GM18526 (cell line): ENCODE results near the gene KRT36.

ENCODE experiments used
- POLR2A ChIP-seq: IDR thresholded peaks from 3 replicates; pipeline ENCODE4 v1.6.1; 2011; ENCODE audit not compliant: insufficient read length; ENCODE audit errors: extremely low read depth

KRT36 gene

DNA sequence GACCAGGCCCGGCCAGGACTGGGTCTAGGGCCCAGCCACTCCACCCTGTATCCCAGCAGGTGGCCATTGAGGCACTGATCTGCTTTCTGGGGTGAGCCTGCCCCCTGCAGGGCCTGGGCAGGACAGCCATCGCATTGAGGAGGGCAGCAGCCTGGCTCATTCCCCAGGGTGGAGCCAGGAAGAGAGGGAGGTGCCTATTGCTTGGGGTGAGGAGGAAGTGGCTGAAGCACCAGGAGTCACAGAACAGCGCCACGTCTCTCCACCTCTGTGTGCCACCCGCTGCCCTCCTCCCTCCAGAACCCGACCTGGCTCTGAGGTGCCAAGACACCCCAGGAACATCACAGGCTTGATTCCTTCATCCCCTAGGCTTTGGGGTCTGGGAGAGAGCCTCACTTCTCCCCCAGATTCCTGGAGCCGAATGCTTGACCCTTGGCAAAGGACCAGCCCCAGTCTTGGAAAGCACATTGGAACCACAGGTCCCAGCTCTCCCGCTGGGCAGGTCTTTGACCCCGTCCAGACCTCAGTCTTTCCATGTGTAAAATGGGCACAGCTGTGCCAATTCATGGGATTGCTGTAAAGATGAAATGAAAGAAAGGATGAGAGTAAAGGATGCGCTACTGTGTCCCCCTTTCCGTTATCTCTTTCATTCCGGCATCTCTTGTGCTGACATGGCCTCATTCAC lies 7.2 kb upstream of the KRT36 start:
- no peak for TF ChIP-seq POLR2A

DNA sequence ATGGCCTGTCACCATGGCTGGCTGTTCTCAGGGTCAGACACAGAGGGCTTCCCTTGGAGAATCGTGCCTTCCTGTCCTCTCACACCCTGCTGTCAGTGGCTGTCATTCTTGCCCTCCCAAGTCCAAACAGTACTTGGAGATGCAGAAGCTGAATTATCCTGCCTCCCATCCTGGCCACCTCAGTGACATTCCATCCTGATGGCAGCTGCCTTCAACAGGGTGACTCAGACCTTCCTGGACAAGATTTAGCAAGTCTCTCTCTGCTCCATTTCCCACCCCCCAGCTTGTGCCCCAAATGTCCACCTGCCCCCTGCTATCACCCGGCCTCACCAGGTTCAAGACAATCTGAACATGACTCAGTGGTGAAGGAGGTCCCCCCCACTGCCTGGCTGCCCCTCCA lies 4.8 kb upstream of the KRT36 start:
- TF ChIP-seq POLR2A: no peak

DNA sequence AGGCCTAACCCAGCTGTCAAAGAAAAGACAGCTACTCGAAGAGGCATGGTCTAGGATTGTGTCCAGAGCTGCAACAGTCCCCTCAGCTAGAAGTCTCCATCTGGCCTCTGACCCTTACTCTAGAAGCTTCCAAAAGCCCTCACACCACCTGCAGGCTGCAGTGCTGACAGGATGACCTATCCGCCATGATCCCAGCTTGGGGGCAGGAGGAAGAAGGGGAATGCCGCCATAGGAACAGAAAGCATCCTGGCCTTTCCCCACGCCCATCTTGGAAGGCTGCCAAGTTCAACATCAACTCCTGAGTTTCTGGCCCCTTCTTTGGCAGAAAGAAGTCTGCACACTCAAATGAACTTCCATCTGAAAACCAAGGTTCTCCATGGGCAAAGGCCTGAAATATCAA lies 3.1 kb upstream of the KRT36 start:
- no peak for TF ChIP-seq POLR2A

DNA sequence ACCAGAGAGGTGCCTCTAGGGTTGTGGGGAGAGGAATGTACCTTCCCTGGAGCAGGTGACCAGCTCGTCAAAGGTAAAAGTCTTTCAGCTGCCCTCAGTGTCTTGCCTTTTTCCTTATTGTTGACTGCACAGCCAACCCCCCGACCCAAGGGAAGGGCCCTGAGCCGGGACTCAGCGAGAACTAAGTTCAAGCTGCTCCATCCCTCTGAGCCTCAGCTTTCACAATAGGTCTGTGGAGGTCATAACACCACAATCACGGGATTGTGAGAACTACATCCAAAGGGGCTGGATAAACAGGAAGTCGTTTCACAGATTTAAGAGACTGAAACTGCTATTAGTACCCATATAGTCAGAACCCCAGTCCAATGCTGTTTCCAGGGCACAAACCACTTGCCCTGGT lies 2.6 kb upstream of the KRT36 start:
- TF ChIP-seq POLR2A: no peak

DNA sequence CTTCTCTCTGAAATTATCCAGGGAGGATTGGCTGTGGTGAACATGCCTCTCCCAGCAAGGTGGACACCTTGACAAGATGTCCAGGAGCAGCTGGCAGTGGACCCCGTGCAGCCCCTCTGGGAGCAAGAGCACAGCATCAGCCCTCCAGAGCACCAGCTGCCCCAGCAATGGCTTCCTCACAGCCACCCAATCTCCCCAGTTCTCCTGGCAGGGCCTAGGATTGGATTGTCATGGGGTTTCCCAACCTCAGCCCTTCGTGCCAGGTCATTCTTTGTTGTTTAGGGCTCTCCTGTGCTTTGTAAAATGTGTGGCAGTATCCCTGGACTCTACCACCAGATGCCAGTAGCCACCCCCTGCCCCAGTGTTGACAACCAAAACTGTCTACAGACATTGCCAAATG lies 1.8 kb upstream of the KRT36 start:
- no peak for TF ChIP-seq POLR2A

DNA sequence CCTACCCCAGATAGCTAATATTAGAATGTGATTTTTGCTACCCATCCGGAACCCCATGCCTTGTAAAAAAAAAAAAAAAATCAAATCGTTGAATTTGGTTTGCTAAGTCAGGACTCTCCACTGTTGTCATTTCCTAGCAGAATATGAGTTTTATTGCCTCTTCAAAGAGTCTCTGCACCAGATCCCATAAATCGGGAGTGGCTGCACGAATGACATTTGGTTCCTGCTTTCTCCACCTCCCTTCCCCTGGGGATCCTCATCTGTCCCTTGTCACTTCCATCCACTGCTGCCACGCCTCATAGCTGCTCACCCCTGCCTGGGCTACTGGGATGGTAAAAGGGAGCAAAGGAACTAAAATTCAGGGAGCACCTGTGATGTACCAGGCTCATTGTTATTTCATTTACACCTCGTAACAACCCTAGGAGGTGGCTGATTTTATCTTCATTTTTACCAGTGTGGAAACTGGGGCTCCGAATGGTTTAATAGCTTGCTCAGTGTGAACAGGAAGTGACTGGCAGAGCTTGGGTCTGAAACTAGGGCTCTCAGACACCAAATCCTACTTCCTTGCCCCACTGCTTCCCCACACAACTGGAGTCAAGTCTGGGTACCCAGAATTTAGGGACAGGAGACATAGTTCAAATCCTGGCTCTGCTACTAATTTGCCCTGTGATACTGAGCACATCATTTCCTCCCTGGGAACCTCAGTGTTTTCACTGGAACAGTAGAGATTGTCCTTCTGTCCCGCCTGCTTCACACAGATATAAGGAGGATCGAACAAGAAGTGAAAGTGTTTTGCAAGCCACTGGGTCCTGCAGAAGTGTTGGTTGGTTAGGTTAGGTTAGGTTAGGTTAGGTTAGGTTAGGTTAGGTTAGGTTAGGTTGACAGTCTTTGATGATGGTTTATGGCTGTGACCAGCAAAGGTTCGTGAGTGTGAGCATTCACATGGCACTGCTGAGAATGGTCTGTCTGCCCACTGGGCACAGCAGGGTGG lies 585 bp upstream of the KRT36 start:
- TF ChIP-seq POLR2A: no peak

DNA sequence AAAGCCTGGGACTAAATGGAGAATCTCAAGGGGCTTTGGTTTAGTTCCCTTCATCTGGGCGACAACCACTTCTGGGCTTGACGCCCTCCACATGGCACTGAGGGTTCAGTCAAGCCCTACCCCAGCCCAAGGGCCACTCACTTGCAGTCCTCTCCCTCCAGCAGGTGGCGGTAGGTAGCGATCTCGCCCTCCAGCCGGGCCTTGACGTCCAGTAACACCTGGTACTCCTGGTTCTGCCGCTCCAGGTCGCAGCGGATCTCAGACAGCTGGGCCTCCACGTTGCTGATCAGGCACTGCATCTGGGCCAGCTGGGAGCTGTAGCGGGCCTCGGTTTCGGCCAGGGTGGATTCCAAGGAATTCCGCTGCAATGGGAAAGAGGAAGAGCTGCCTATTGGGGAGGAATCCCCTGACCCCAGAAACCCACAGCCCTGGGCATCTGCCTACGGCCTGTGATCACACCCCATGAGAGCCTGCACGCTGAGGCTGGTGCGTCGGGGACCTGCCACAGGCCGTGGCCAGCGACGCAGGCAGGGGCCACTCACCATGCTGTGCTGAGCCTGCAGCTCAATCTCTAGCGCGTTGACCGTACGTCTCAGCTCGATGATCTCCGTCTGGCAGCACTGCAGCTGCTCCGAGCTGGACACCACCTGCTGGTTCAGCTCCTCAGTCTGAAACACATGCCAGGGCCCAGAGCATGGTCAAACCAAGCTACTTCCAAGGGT lies 2.7 kb downstream of the KRT36 start:
- no peak for TF ChIP-seq POLR2A

DNA sequence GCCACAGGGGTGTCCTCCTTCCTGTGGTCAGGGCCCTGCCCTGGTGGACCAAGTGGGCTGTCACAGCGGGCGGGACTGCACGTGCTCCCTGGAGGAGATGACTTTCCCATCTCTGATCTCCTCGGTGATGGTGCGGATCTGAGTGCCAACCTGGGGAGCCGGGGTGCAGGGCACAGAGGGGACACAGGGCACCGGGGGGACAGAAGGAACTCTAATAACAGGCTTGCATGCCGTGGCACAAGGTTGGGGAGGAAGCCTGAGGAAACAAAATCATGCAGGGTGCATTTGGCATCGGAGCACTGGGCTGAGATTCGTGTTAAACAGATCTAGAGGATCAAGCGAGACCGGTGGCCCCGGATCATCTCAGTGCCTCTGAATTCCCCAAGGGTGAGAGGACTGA lies 3.4 kb downstream of the KRT36 start:
- no peak for TF ChIP-seq POLR2A

DNA sequence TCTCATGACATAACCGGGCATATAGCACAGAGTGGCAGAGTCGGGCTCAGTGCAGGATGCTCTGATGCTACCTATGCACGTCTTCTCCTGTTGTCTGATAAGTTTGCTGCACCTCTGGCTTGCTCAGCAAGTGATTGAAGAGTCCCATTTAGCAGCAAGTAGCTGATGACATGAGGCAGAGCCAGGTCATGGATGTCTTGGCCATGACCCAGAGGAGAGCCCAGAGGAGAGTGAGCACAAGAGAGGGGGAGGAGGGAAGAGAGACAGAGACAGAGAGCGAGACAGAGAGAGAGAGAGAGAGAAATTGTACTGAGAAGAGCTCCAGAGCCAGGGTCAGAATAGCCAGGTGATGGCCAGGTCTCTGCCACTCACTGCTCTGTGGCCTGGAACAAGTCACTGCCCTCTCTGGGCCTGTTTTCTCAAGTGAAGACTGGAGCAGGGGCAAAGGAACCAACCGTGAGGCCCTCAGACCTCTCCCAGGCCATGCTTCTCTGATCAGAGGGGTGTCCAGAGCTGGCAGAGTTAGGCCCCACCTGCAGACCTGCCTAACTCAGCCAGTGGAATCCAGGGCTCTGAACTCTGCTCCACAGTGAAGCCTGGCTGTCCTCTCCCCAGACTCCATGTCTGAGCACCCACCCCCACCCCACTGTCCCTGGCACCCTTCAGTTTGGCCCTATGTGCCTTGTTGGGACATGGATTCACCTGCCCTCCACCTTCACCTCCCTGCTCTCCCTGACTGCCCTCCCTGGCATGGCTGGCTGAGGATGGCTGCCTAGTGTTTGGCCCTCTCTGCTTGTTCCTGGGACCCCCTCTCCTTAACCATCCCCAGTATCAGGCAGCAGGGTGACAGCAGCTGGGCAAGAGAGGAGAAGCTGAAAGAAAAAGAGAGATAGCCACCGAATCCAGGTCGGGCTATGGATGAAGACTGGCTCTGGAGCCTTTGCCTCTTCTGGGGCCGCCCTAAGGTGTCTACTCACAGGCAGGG lies 4.5 kb downstream of the KRT36 start:
- TF ChIP-seq POLR2A: no peak

DNA sequence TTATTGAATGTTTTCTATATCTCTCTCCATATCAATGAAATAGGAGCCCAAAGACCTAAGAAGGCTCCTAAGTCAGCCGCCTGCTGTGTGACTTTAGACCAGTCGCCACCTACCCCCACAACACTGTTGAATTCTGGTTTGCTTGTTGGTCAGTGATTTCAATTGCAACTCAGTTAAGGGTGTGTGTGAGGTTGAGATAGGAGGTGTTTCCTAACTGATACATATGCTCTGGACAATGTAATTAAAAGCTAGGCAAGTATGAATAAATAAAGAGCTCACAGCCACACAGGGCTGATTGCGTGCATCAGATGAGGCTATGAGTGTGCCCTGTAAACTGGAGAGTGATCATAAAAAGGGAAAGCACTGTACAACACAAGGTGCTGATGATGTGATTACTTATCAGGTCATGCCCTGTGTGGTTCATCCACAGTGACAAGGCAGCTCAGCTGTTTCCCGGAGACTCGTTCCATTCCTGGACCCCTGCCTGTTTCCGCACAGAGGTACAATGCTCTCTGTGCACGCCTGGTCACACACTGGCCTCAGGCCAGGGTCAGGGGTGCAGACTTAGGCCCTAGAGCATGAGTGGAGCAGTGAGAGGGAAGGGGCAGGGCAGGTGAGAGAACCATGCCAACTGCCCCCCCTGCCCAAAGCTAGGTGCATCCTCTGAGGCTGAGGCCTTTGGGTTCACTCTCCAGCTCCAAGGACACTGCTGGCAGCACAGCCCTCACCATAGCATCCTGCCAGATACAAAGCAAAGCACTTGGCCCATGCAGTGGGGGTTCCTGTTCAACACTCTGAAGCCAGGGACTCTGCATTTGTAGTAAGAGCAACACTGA lies 5.5 kb downstream of the KRT36 start:
- TF ChIP-seq POLR2A: no peak

DNA sequence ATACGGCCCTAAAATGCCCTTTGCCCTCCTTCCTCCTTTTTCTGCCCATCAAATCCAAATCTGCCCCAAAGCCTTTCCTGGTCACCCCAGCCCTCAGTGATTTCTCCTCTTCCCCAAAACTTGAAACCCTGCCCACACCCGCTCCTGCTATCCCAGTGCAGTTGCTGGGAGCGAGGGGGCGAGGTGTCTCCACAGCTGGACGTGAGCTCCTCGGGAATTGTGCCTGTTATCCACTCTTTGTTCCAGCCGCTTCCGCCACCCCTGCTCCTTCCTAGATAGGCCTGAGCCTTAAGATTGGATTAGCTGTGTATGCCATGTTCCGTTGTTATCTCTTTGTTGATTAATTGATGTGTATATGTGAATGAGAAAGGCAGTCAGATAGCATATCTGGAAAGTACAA lies 6.2 kb downstream of the KRT36 start:
- TF ChIP-seq POLR2A: no peak

DNA sequence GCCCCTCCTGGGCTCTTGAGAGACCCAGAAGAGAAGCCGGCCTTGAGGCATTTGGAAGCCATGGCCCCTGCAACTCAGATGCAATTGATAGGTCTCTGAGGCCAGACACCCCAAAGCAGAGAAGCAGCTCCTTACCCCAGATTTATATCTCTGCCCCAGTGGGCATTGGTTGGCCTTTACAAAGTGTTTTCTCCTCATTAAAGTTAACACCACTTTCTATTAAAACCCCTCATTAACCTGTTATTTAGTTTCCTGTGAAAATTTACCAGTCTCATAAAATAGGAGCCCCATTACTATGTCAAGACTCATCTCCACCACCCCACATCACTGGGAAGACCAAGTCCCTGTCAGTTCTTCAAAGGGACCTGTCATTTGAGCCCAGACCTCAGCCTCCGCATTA lies 8.7 kb downstream of the KRT36 start, which contains the start of gene KRT35:
Gene KRT35, minus strand, starts transcription at position 116 of the 400 bp plus-strand sequence. Its CDS starts 54 bp downstream, at position 62.
- TF ChIP-seq POLR2A: no peak

DNA sequence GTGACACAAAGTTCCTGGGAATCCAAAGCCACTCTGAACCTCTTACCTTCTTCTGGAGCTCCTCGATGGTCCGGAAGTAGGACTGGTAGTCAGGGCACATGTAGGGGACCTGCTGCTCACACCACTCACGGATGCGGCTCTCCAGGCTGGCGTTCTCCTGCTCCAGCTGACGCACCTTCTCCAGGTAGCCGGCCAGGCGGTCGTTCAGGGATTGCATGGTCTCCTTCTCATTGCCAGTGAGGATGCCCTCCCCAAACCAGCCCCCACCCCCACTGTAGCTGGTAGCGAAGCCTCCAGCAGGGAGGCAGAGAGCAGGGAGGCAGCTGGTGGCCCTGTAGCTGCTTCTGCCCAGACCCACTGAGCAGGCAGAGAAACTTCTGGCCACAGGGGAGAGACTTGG lies 9.1 kb downstream of the KRT36 start:
- TF ChIP-seq POLR2A: no peak

DNA sequence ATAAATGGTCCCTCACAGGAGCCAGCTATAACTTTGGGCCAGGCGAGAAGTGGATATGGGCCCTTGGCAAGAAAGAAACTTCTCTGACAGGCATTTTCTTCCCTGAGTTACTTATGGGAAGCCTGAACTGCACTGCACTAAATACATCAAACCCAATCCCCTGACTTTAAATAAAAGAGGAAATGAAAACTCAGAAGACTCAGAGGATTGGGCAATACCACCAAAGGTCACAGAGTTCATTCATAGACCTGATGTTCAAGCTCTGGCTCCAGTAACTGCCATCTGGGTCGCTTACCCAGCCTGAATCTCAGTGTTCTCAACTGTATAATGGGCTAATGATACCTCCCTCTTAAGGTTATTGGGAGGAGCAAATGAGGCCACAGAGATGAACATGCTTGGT lies 9.6 kb downstream of the KRT36 start:
- TF ChIP-seq POLR2A: no peak
